ENCODE measurements around the gene LGR6. TPM values are rescaled to one million over a fixed set of nuclear protein-coding genes. Genes with fewer than 3 reads are reported as not detected.

The LGR6 gene
- total and polyA plus RNA-seq, 2 experiments from 2014 or later, result 0.66 to 0.89 TPM

- Mint-ChIP-seq H3K27ac (no peak overlapping the region), H3K27me3 (ENCODE audit: insufficient read depth, low read depth, poor library complexity) (peaks cover 21% of the 10 kb centered on the region), H3K9me3 (no peaks in the 10 kb centered on the region; the same call in 2 of the 3 replicates), H3K4me1 (peaks cover 30% of the 10 kb centered on the region), H3K4me3 (no peak overlapping the region), H3K36me3 (ENCODE audit: low read depth) (no peaks in the 10 kb centered on the region)
- no peak for TF ChIP-seq ZNF462 (CRISPR knock-in tag; IDR thresholded peaks at IDR 0.05)
- TF ChIP-seq STAT1 (IDR thresholded peaks at IDR 0.05; ENCODE audit: unreplicated experiment), result no peak
- no peak for TF ChIP-seq NANOG (IDR thresholded peaks at IDR 0.05; ENCODE audit: borderline replicate concordance)
- TF ChIP-seq ZNF114 (CRISPR knock-in tag; IDR thresholded peaks at IDR 0.05), result no peak
- TF ChIP-seq POLR2AphosphoS5 (IDR thresholded peaks at IDR 0.05; ENCODE audit: low read depth), result no peak
- TF ChIP-seq EZH2 (IDR thresholded peaks at IDR 0.05; ENCODE audit: low read depth, unreplicated experiment), result no peak
- TF ChIP-seq EZH2phosphoT487 (IDR thresholded peaks at IDR 0.05; ENCODE audit: unreplicated experiment), result no peak
- TF ChIP-seq REST (IDR thresholded peaks at IDR 0.05; ENCODE audit: unreplicated experiment), result no peak
- TF ChIP-seq ETS1 (IDR thresholded peaks at IDR 0.05), result no peak
- no peak for TF ChIP-seq CTCF (conservative IDR thresholded peaks at IDR 0.05; ENCODE audit: low read depth in 2 of 2)
- no peak for TF ChIP-seq ZNF331 (CRISPR knock-in tag; IDR thresholded peaks at IDR 0.05; ENCODE audit: low read depth)
- TF ChIP-seq JUNB (IDR thresholded peaks at IDR 0.05; ENCODE audit: unreplicated experiment), result no peak
- TF ChIP-seq CREB1 (CRISPR knock-in tag; IDR thresholded peaks at IDR 0.05; ENCODE audit: low read depth), result no peak
- Histone ChIP-seq H3K4me2 (no peak overlapping the region), H3K36me3 (ENCODE audit: insufficient read depth) (no peaks in the 10 kb centered on the region), H3F3A (replicated peaks; ENCODE audit: low read depth) (no peaks in the 10 kb centered on the region), H3K27ac (ENCODE audit: low read depth) (no peak overlapping the region), H2AFZ (no peak overlapping the region), H3K79me2 (replicated peaks; ENCODE audit: insufficient read depth) (no peaks in the 10 kb centered on the region), H3K4me1 (ENCODE audit: insufficient read depth) (peaks cover 12% of the 10 kb centered on the region), H4K20me1 (replicated peaks; ENCODE audit: insufficient read depth) (no peaks in the 10 kb centered on the region), H3K27me3 (ENCODE audit: insufficient read depth) (no peaks in the 10 kb centered on the region), H3K9me2 (ENCODE audit: insufficient read depth) (no peaks in the 10 kb centered on the region), H3K4me3 (no peak overlapping the region)
- DNase-seq (ENCODE audit: low spot score), result no peak
- ATAC-seq, result no peak
These were observed 40.2 kb downstream of the LGR6 start for GRCh38 chr1:202233804-202234203.

All from GM23338 (cell line).